ENCODE measurements around the gene DIPK1C. TPM values are rescaled to one million over a fixed set of nuclear protein-coding genes. Genes with fewer than 3 reads are reported as not detected.

DIPK1C gene
- total RNA-seq, 1 experiment from 2014 or later, result 0.26 TPM

- no TSS peak for BruUV-seq (replicated peaks)
- no peak for TF ChIP-seq REST (IDR thresholded peaks at IDR 0.05; ENCODE audit: insufficient read depth in 1 of 2, low read depth in 2 of 2, low read length in 1 of 2)
- no peak for ATAC-seq
- Histone ChIP-seq H3K9me3 (ENCODE audit: control insufficient read depth, insufficient read depth, low read depth, low read length) (no peaks in the 10 kb centered on the region), H3K4me3 (ENCODE audit: low read depth in 2 of 2, low read length in 2 of 2) (no peak overlapping the region), H3K4me1 (ENCODE audit: control insufficient read depth, insufficient read depth, low read length) (no peaks in the 10 kb centered on the region), H3K27ac (ENCODE audit: low read length) (no peak overlapping the region), H3K36me3 (ENCODE audit: control insufficient read depth, insufficient read depth, low read length) (no peaks in the 10 kb centered on the region), H3K27me3 (ENCODE audit: control insufficient read depth, insufficient read depth, low read length) (peaks cover 28% of the 10 kb centered on the region)
- intact Hi-C loops (cut with micrococcal nuclease; ENCODE audit: unreplicated experiment), result no loop called here
- ChIA-PET POLR2A (no interaction called here), CTCF (no interaction called here)
- in situ Hi-C loops (cut with HindIII; ENCODE audit: low pct_unique_long_range_greater_than_20kb, low sequenced_read_pairs), result no loop called here
- no peak for DNase-seq (ENCODE audit: low read depth, low spot score)
Observed at GRCh38 chr18:74392323-74392722, 64.8 kb downstream of the DIPK1C start.

- Histone ChIP-seq H3K4me3 (ENCODE audit: low read depth in 2 of 2, low read length in 2 of 2) (no peak overlapping the region), H3K4me1 (ENCODE audit: control insufficient read depth, insufficient read depth, low read length) (no peaks in the 10 kb centered on the region), H3K9me3 (ENCODE audit: control insufficient read depth, insufficient read depth, low read depth, low read length) (no peaks in the 10 kb centered on the region), H3K27me3 (ENCODE audit: control insufficient read depth, insufficient read depth, low read length) (peaks cover 25% of the 10 kb centered on the region), H3K27ac (ENCODE audit: low read length) (no peak overlapping the region), H3K36me3 (ENCODE audit: control insufficient read depth, insufficient read depth, low read length) (no peaks in the 10 kb centered on the region)
- intact Hi-C loops (cut with micrococcal nuclease; ENCODE audit: unreplicated experiment), result no loop called here
- ATAC-seq (no peak), DNase-seq (ENCODE audit: low read depth, low spot score) (no peak)
- TF ChIP-seq CTCF (IDR thresholded peaks at IDR 0.05), result no peak
- TF ChIP-seq POLR2AphosphoS5 (IDR thresholded peaks at IDR 0.05; ENCODE audit: low read depth, low read length), result no peak
- no peak for TF ChIP-seq REST (IDR thresholded peaks at IDR 0.05; ENCODE audit: insufficient read depth in 1 of 2, low read depth in 2 of 2, low read length in 1 of 2)
- TF ChIP-seq SIN3A (IDR thresholded peaks at IDR 0.05; ENCODE audit: borderline replicate concordance, insufficient read depth, low read depth, low read length), result no peak
- no peak for TF ChIP-seq TCF7L2 (IDR thresholded peaks at IDR 0.05; ENCODE audit: low read depth, low read length)
- ChIA-PET CTCF (no interaction called here), POLR2A (no interaction called here)
- in situ Hi-C loops (cut with HindIII; ENCODE audit: low pct_unique_long_range_greater_than_20kb, low sequenced_read_pairs), result no loop called here
- no TSS peak for BruUV-seq (replicated peaks)
Observed at GRCh38 chr18:74390900-74391299, 66.2 kb downstream of the DIPK1C start.

Data from Panc1 (cell line).